Measurements from ENCODE around the gene CLTB.

Gene CLTB

DNA sequence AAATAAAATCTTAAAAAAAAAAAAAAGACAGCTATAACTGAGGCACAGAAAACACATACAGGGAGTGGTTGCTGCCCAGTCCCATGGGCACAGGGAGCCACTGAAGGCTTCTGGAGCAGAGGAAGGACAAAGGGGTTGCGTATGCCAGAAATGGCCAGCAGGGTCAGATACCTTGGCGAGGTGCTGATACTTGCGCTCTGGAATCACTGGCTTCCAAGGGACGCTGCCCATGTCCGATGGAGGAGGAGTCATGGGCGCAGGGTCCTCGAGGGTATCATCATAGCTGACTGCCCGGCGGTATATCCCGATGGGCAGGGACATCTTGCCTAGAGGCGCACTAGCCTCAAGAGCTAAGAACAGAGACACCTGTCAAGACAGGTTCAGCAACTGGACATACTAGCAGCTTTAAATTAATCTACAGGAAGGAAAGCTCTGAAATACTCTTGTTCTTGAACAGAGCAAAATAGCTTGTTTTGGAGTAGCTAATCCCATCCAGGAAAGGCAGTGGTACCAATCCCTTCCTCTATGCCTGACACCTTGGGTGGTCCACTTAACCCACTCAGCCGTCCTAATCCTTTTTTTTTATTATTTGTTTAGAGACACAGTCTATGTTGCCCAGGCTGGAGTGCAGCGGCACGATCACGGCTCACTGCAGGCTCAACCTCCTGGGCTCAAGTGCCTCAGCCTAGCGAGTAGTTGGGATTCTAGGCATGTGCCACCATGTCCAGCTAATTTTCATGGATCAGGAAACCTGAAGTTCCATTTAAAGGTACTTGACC, 60.8 kb downstream of the CLTB start:
- no peak overlapping the region for H3K4me3 ChIP-seq (ENCODE audit: low read depth, low read length)

GRCh38 chr5:176353533-176353932, 62.8 kb downstream of the CLTB start:
- no peak overlapping the region for H3K4me3 ChIP-seq (ENCODE audit: low read depth, low read length)

DNA sequence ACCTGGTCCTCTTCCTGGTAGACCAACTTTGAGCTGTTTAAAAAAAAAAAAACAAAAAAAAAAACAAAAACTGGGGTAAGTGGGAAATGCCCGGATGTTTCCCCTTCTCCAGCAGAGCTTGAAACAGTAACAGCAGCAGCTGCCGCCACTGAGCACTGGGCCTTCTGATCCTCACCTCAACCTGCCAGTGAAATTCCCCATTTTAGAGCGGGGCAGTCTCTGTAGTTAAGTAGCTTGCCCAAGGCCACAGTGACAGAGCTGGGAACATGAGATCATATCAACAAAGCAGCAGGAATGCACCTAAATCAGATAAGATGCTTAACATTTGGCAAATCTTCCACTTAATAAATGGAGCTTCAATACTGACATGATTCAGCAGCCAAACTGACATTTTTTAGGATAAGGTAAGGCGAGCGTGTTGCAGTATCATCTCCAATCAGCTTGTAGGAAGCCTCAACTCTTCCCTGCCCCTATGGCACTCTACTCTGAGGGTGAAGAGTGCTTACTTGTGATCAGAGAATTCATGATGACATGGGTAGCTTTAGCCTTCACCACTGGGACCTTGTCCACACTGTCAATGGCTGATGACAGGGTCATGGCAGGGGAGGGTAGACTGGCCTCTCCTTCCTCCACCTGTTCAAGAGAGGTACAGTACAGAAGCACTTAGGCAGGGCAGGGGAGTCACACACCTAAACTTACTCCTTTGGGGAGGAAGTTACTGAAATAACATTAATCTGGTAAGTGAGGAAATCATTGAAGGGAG, 64.0 kb downstream of the CLTB start:
- H3K4me3 ChIP-seq (ENCODE audit: low read depth, low read length), result no peak overlapping the region

GRCh38 chr5:176350416-176350815, 65.9 kb downstream of the CLTB start:
- H3K4me3 ChIP-seq (ENCODE audit: low read depth, low read length), result no peak overlapping the region

GRCh38 chr5:176342766-176343458, 73.4 kb downstream of the CLTB start:
- H3K4me3 ChIP-seq (ENCODE audit: low read depth, low read length), result no peak overlapping the region

All from iPS-11a (cell line).